K562 (cell line): ENCODE results near the gene HIGD1C. TPM values are rescaled to one million over a fixed set of nuclear protein-coding genes. Genes with fewer than 3 reads are reported as not detected.

Experiments used
- RBM39 ChIP-seq: fragments of 200-400 bp; formaldehyde crosslinking; optimal IDR thresholded peaks from 2 replicates; pipeline ENCODE3; 2018; ENCODE audit warnings: low read depth, low read length
- SNIP1 ChIP-seq: fragments of 450-650 bp; IDR thresholded peaks from 2 replicates; pipeline ENCODE4 v1.7.1; 2017; ENCODE audit warnings: low read depth, mild to moderate bottlenecking
- TCF7 ChIP-seq: sonication (generic); IDR thresholded peaks from 2 replicates; pipeline ENCODE4 v1.6.1; 2016; ENCODE audit warnings: antibody characterized with exemption, borderline replicate concordance
- ZNF311 ChIP-seq: fragments of 250-450 bp; sonication (Bioruptor Pico); IDR thresholded peaks from 2 replicates; pipeline ENCODE4 v1.4.0; 2020; ENCODE audit warnings: mild to moderate bottlenecking, moderate library complexity
- polyA plus RNA-seq, 8 experiments: library from polyadenylated mRNA; depleted of rRNA in 4 of 8; stranded (reverse) in 5 of 8; unstranded in 3 of 8; fragments of >200 nt; fragmentation: Nextera tagmentation in 2 of 8; fragmentation: Illumina TruSeq in 1 of 8; extraction: Ambion mirVana in 2 of 8; extraction: Trizol in 1 of 8; gene quantifications; 2 replicates each; pipeline versions ENCODE4 v1.2.1 to v1.2.3, GENCODE V29; 2011 to 2014; ENCODE audit warnings: inconsistent platforms in 1 of 8, missing spikeins in 1 of 8
- total RNA-seq, 7 experiments: library from RNA; depleted of rRNA in 6 of 7; stranded (reverse); fragments of >200 nt in 6 of 7; fragmentation: Illumina TruSeq in 2 of 7; extraction: Trizol in 2 of 7; gene quantifications; 2 replicates each; pipeline versions ENCODE4 v1.2.1 to v1.2.3, GENCODE V29; 2011 to 2021; ENCODE audit warnings: low replicate concordance in 1 of 7
- TF ChIP-seq, protein P1 (sequence below), 3 experiments: fragments of 200-800 bp in 1 of 3; fragments of 250-450 bp in 1 of 3; fragments of 450-650 bp in 1 of 3; sonication (Bioruptor Pico) in 1 of 3; sonication (Bioruptor generic) in 1 of 3; formaldehyde crosslinking in 1 of 3; IDR thresholded peaks; 2 replicates each; pipeline versions ENCODE4 v1.6.1 to v1.8.0; 2016 to 2022; ENCODE audit warnings: mild to moderate bottlenecking in 2 of 3, missing genetic modification characterization in 2 of 3, missing compliant biosample characterization in 1 of 3, moderate library complexity in 1 of 3
- TF ChIP-seq, protein P2 (sequence below): sonication (generic); formaldehyde crosslinking; IDR thresholded peaks from 2 replicates; pipeline ENCODE4 v1.8.0; 2023; ENCODE audit warnings: mild to moderate bottlenecking, missing genetic modification reagents
- TF ChIP-seq, protein P3 (sequence below): fragments of 450-650 bp; IDR thresholded peaks from 2 replicates; pipeline ENCODE4 v1.6.1; 2016
- TF ChIP-seq, protein P4 (sequence below): fragments of 200-400 bp; formaldehyde crosslinking; IDR thresholded peaks from 2 replicates; pipeline ENCODE4 v1.6.1; 2017; ENCODE audit warnings: mild to moderate bottlenecking, low read depth, low read length, moderate library complexity

Gene HIGD1C
- total and polyA plus RNA-seq, 9 of the 15 experiments (the other 6 are each of a cell fraction or from before 2014, with no cell fraction given), result not detected

DNA sequence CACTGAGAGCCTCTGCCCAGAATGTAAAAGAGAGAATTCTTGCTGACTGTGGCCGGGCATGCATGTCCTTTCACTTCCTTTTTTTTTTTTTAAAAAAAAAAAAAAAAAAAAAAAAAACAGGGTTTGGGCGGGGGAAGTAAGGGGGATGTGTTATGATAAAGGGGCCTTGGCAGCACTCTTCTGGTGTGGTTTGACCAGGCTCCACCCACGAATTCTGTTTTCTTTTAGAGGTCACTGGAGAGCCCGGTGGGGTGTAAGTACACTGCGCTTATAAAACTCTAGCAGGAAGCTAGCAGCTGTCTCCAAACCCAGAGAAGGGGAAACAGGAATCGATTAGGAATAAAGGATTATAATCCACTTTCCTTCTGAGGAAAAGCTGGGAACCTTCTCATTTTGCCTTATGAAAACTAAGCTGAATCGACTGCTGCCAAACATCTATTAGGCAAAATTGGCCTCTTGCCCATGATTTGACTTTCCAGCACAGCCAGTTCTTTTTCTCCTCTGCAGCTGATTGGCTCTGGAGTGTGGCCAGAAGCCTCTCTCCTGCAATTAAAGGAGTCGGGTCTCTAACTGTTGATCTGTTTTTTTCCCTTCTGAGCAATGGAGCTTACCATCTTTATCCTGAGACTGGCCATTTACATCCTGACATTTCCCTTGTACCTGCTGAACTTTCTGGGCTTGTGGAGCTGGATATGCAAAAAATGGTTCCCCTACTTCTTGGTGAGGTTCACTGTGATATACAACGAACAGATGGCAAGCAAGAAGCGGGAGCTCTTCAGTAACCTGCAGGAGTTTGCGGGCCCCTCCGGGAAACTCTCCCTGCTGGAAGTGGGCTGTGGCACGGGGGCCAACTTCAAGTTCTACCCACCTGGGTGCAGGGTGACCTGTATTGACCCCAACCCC, 27.7 kb upstream of the HIGD1C start (continued):
- TF ChIP-seq, protein P1, sequence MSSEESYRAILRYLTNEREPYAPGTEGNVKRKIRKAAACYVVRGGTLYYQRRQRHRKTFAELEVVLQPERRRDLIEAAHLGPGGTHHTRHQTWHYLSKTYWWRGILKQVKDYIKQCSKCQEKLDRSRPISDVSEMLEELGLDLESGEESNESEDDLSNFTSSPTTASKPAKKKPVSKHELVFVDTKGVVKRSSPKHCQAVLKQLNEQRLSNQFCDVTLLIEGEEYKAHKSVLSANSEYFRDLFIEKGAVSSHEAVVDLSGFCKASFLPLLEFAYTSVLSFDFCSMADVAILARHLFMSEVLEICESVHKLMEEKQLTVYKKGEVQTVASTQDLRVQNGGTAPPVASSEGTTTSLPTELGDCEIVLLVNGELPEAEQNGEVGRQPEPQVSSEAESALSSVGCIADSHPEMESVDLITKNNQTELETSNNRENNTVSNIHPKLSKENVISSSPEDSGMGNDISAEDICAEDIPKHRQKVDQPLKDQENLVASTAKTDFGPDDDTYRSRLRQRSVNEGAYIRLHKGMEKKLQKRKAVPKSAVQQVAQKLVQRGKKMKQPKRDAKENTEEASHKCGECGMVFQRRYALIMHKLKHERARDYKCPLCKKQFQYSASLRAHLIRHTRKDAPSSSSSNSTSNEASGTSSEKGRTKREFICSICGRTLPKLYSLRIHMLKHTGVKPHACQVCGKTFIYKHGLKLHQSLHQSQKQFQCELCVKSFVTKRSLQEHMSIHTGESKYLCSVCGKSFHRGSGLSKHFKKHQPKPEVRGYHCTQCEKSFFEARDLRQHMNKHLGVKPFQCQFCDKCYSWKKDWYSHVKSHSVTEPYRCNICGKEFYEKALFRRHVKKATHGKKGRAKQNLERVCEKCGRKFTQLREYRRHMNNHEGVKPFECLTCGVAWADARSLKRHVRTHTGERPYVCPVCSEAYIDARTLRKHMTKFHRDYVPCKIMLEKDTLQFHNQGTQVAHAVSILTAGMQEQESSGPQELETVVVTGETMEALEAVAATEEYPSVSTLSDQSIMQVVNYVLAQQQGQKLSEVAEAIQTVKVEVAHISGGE (CRISPR knock-in tag; IDR thresholded peaks at IDR 0.05), result no peak
- no peak for TF ChIP-seq TCF7
- TF ChIP-seq, protein P2, sequence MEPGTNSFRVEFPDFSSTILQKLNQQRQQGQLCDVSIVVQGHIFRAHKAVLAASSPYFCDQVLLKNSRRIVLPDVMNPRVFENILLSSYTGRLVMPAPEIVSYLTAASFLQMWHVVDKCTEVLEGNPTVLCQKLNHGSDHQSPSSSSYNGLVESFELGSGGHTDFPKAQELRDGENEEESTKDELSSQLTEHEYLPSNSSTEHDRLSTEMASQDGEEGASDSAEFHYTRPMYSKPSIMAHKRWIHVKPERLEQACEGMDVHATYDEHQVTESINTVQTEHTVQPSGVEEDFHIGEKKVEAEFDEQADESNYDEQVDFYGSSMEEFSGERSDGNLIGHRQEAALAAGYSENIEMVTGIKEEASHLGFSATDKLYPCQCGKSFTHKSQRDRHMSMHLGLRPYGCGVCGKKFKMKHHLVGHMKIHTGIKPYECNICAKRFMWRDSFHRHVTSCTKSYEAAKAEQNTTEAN (CRISPR knock-in tag), result no peak
- TF ChIP-seq, protein P3, sequence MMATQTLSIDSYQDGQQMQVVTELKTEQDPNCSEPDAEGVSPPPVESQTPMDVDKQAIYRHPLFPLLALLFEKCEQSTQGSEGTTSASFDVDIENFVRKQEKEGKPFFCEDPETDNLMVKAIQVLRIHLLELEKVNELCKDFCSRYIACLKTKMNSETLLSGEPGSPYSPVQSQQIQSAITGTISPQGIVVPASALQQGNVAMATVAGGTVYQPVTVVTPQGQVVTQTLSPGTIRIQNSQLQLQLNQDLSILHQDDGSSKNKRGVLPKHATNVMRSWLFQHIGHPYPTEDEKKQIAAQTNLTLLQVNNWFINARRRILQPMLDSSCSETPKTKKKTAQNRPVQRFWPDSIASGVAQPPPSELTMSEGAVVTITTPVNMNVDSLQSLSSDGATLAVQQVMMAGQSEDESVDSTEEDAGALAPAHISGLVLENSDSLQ, result no peak
- TF ChIP-seq, protein P4, sequence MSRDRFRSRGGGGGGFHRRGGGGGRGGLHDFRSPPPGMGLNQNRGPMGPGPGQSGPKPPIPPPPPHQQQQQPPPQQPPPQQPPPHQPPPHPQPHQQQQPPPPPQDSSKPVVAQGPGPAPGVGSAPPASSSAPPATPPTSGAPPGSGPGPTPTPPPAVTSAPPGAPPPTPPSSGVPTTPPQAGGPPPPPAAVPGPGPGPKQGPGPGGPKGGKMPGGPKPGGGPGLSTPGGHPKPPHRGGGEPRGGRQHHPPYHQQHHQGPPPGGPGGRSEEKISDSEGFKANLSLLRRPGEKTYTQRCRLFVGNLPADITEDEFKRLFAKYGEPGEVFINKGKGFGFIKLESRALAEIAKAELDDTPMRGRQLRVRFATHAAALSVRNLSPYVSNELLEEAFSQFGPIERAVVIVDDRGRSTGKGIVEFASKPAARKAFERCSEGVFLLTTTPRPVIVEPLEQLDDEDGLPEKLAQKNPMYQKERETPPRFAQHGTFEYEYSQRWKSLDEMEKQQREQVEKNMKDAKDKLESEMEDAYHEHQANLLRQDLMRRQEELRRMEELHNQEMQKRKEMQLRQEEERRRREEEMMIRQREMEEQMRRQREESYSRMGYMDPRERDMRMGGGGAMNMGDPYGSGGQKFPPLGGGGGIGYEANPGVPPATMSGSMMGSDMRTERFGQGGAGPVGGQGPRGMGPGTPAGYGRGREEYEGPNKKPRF, result no peak
- no peak for TF ChIP-seq RBM39
- no peak for TF ChIP-seq SNIP1
- TF ChIP-seq ZNF311 (CRISPR knock-in tag), result no peak
